Lower leg skin (tissue), 3 donors: ENCODE data around the gene ZNF225.

Experiments used
- POLR2A ChIP-seq, 2 donors: fragments of 450-650 bp; IDR thresholded peaks; one replicate each; pipeline ENCODE4 v1.6.1; 2016 to 2017; ENCODE audit warnings: antibody characterized with exemption in 2 of 2, mild to moderate bottlenecking in 1 of 2, moderate library complexity in 1 of 2
- TF ChIP-seq, protein P1 (sequence below), 3 donors: fragments of 450-650 bp; IDR thresholded peaks; one replicate each; pipeline ENCODE4 v1.5.1; 2016; ENCODE audit warnings: antibody characterized with exemption in 3 of 3, mild to moderate bottlenecking in 3 of 3, moderate library complexity in 2 of 3

DNA sequence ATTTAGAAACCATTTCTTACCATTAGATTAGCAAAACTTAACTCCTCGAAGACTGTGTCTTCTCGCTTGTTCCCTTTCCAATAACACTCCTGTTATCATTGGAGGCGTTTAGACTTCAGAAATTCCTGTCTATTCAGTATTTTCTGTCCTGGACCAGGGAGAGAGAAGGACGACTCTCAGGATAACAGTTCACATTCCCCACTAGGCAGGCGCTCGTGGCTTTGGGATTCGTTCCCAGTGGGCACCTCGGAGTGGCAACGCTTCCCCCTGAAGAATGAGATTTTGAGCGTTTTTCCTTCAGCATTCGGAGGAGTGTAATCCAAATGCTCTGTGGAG lies 429 bp upstream of the ZNF225 start:
- TF ChIP-seq, protein P1, sequence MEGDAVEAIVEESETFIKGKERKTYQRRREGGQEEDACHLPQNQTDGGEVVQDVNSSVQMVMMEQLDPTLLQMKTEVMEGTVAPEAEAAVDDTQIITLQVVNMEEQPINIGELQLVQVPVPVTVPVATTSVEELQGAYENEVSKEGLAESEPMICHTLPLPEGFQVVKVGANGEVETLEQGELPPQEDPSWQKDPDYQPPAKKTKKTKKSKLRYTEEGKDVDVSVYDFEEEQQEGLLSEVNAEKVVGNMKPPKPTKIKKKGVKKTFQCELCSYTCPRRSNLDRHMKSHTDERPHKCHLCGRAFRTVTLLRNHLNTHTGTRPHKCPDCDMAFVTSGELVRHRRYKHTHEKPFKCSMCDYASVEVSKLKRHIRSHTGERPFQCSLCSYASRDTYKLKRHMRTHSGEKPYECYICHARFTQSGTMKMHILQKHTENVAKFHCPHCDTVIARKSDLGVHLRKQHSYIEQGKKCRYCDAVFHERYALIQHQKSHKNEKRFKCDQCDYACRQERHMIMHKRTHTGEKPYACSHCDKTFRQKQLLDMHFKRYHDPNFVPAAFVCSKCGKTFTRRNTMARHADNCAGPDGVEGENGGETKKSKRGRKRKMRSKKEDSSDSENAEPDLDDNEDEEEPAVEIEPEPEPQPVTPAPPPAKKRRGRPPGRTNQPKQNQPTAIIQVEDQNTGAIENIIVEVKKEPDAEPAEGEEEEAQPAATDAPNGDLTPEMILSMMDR (IDR thresholded peaks at IDR 0.05): no peak
- TF ChIP-seq POLR2A (IDR thresholded peaks at IDR 0.05): no peak
